Right lobe of liver (tissue), 6 donors: ENCODE results near the gene TIAM2. TPM values are rescaled to one million over a fixed set of nuclear protein-coding genes. Genes with fewer than 3 reads are reported as not detected.
A peak's percentile ranks its signal among the peaks of the same experiment; 100 is the strongest.

Source experiments
- ATAC-seq, 4 donors: fragments of 200-7000 bp; cut with Tn5 transposase; one replicate each; pipeline ENCODE4 v1.9.1; 2020; ENCODE audit warnings: mild to moderate bottlenecking in 4 of 4, moderate library complexity in 4 of 4
- DNase-seq, 3 donors: peaks; one replicate each; pipeline ENCODE4 v3.0.0-alpha.2; 2020
- H3K27ac ChIP-seq, 3 donors: fragments of 200-600 bp; one replicate each; pipeline ENCODE4 v1.8.0; 2022
- H3K27me3 ChIP-seq, 2 donors: fragments of 200-600 bp; one replicate each; pipeline ENCODE4 v1.8.0; 2022
- H3K36me3 ChIP-seq, 4 donors: fragments of 200-600 bp; sonication (generic) in 1 of 4; one replicate each; pipeline versions ENCODE4 v1.5.1 to v1.8.0; 2017 to 2022; ENCODE audit warnings: control low read depth in 1 of 4
- H3K4me1 ChIP-seq, 4 donors: fragments of 200-600 bp; sonication (generic) in 1 of 4; one replicate each; pipeline versions ENCODE4 v1.5.1 to v1.8.0; 2017 to 2022; ENCODE audit warnings: control low read depth in 1 of 4
- H3K4me3 ChIP-seq, 3 donors: fragments of 200-600 bp; one replicate each; pipeline ENCODE4 v1.8.0; 2022
- H3K9me3 ChIP-seq, 4 donors: fragments of 200-600 bp; sonication (generic) in 1 of 4; one replicate each; pipeline versions ENCODE4 v1.5.1 to v1.8.0; 2017 to 2022; ENCODE audit warnings: control low read depth in 1 of 4
- CTCF ChIP-seq, 4 donors: fragments of 200-600 bp in 3 of 4; fragments of 450-650 bp in 1 of 4; IDR thresholded peaks; one replicate each; pipeline versions ENCODE4 v1.5.1 to v1.8.0; 2016 to 2022; ENCODE audit warnings: antibody characterized with exemption in 4 of 4, mild to moderate bottlenecking in 2 of 4
- POLR2A ChIP-seq: fragments of 450-650 bp; IDR thresholded peaks from one replicate; pipeline ENCODE4 v1.6.1; 2017; ENCODE audit warnings: antibody characterized with exemption, mild to moderate bottlenecking
- WGBS: methylation state at CpG from one replicate; pipeline ENCODE4 v1.1.6; 2018; ENCODE audit warnings: low coverage, low lambda C conversion rate; ENCODE audit not compliant: insufficient coverage; ENCODE audit errors: missing lambda C conversion rate; 5-methylcytosine and 5-hydroxymethylcytosine counted together
- intact Hi-C, 2 donors: fragments of 100-400 bp; cut with DNase I; formaldehyde crosslinking; loops; one replicate each; pipeline versions ENCODE4 v1.11.2 to v1.14.1; 2022
- total RNA-seq, 6 experiments: library from RNA; depleted of rRNA in 2 of 6; stranded (reverse); fragments of >200 nt in 2 of 6; fragmentation: NEBNext Ultra II Directional in 3 of 6; extraction: Animal tissue kit (Norgen Biotek cat#: 25700) in 3 of 6; gene quantifications; one replicate each; pipeline versions ENCODE4 v1.1.0 to v1.2.4, GENCODE V29; 2016 to 2023
- donor health status: DM: no; HTN: yes; CAD: no.
- donor health status: DM: no; HTN: no; CAD: no.
- donor health status: DM: no; HTN: no; CAD: no.
- donor health status: DM: no; HTN: yes; CAD: no.
- donor health status: DM: no; HTN: yes; CAD: no.

Gene TIAM2
- total RNA-seq, 6 experiments from 2014 or later, result 1.3 to 4.4 (median 1.7) TPM

GRCh38 chr6:154991207-154991606 is 3.9 kb upstream of the TIAM2 start:
- no peak for TF ChIP-seq POLR2A
- TF ChIP-seq CTCF (IDR thresholded peaks at IDR 0.05), result no peak
- H3K9me3 ChIP-seq, result no peaks in the 10 kb centered on the region
- DNase-seq (no peak), ATAC-seq (no peak)
- H3K4me1 ChIP-seq, result peaks cover 0 to 10% (median 0%) of the 10 kb centered on the region in 4 donors
- H3K4me3 ChIP-seq, result no peak overlapping the region
- 47% methylated on average over 3 of the region's 4 CpGs for WGBS
- intact Hi-C loops, result no loop called here
- H3K27me3 ChIP-seq, result peaks cover 0 to 5% of the 10 kb centered on the region in 2 donors
- no peak overlapping the region for H3K27ac ChIP-seq
- H3K36me3 ChIP-seq, result no peaks in the 10 kb centered on the region

GRCh38 chr6:154993026-154993425 is 2.1 kb upstream of the TIAM2 start:
- intact Hi-C loops, result no loop called here
- 80% methylated on average over 6 of the region's 6 CpGs for WGBS
- Histone ChIP-seq H3K27me3 (peaks cover 0 to 5% of the 10 kb centered on the region in 2 donors), H3K4me1 (peaks cover 0 to 10% (median 0%) of the 10 kb centered on the region in 4 donors), H3K36me3 (no peaks in the 10 kb centered on the region), H3K9me3 (no peaks in the 10 kb centered on the region), H3K4me3 (no peak overlapping the region), H3K27ac (no peak overlapping the region)
- DNase-seq (no peak), ATAC-seq (no peak)
- TF ChIP-seq POLR2A, result no peak
- TF ChIP-seq CTCF (IDR thresholded peaks at IDR 0.05), result no peak

- 80% methylated on average over 6 of the region's 13 CpGs for WGBS
- no peak for DNase-seq
Observed at GRCh38 chr6:154993710-154994109, 1.4 kb upstream of the TIAM2 start.

GRCh38 chr6:154994836-154995253 is 270 bp upstream of the TIAM2 start:
- Histone ChIP-seq H3K36me3 (no peaks in the 10 kb centered on the region), H3K27ac (no peak overlapping the region), H3K9me3 (no peaks in the 10 kb centered on the region), H3K27me3 (peaks cover 0 to 5% of the 10 kb centered on the region in 2 donors), H3K4me1 (peaks cover 0 to 16% (median under 1%) of the 10 kb centered on the region in 4 donors), H3K4me3 (no peak overlapping the region)
- no peak for TF ChIP-seq CTCF (IDR thresholded peaks at IDR 0.05)
- TF ChIP-seq POLR2A, result no peak
- ATAC-seq (no peak), DNase-seq (no peak)
- WGBS, result 21% methylated on average over 23 of the region's 32 CpGs
- intact Hi-C loops, result no loop called here

More at GRCh38 chr6:154993710-154994109, 1.4 kb upstream of the TIAM2 start:
- H3K27ac ChIP-seq, result no peak overlapping the region
- peak in 1 of 4 donors; percentile 20 for ATAC-seq
- H3K9me3 ChIP-seq, result no peaks in the 10 kb centered on the region
- intact Hi-C loops, result no loop called here
- H3K4me3 ChIP-seq, result no peak overlapping the region
- TF ChIP-seq CTCF (IDR thresholded peaks at IDR 0.05), result no peak
- TF ChIP-seq POLR2A, result no peak
- H3K4me1 ChIP-seq, result peaks cover 0 to 14% (median under 1%) of the 10 kb centered on the region in 4 donors
- H3K27me3 ChIP-seq, result peaks cover 0 to 5% of the 10 kb centered on the region in 2 donors
- H3K36me3 ChIP-seq, result no peaks in the 10 kb centered on the region
